Stomach (tissue), 9 donors: ENCODE results near the gene GPX1. TPM values are rescaled to one million over a fixed set of nuclear protein-coding genes. Genes with fewer than 3 reads are reported as not detected.
"Not testable (repeated sequence)": the region's sequence is repeated elsewhere in the genome, so short reads cannot be mapped to it uniquely, and the experiment has no call there.

Source experiments
- DNase-seq, 2 donors: peaks; one replicate each; pipeline versions ENCODE4 v3.0.0 to v3.0.0-alpha.2; 2013 to 2019
- H3K27ac ChIP-seq, 5 donors: fragments of 200-600 bp in 4 of 5; sonication (generic) in 4 of 5; one replicate each; pipeline ENCODE4 v1.5.1; 2013 to 2019; ENCODE audit warnings: mild to moderate bottlenecking in 1 of 5, moderate library complexity in 1 of 5
- H3K27me3 ChIP-seq, 3 donors: fragments of 200-600 bp; sonication (generic); one replicate each; pipeline ENCODE4 v1.5.1; 2017 to 2019; ENCODE audit warnings: mixed run types in 1 of 3
- H3K36me3 ChIP-seq, 4 donors: fragments of 200-600 bp; sonication (generic); 1 replicate in 3 of 4; 2 replicates in 1 of 4; pipeline ENCODE4 v1.5.1; 2016 to 2019
- H3K4me1 ChIP-seq, 4 donors: fragments of 200-600 bp; sonication (generic); one replicate each; pipeline ENCODE4 v1.5.1; 2016 to 2019
- H3K4me3 ChIP-seq, 4 donors: fragments of 200-600 bp; sonication (generic) in 3 of 4; one replicate each; pipeline ENCODE4 v1.5.1; 2016 to 2019; ENCODE audit warnings: mild to moderate bottlenecking in 1 of 4
- H3K9me3 ChIP-seq, 4 donors: fragments of 200-600 bp; sonication (generic); one replicate each; pipeline ENCODE4 v1.5.1; 2016 to 2019
- CTCF ChIP-seq, 7 experiments: fragments of 450-650 bp in 4 of 7; fragments of 200-600 bp in 3 of 7; sonication (generic) in 3 of 7; IDR thresholded peaks; one replicate each; pipeline ENCODE4 v1.5.1; 2016 to 2019; ENCODE audit warnings: antibody characterized with exemption in 7 of 7, control low read depth in 2 of 7, mild to moderate bottlenecking in 1 of 7
- EP300 ChIP-seq: sonication (generic); formaldehyde crosslinking; IDR thresholded peaks from one replicate; pipeline ENCODE4 v1.6.1; 2017; ENCODE audit warnings: antibody characterized with exemption
- POLR2A ChIP-seq, 4 donors: fragments of 450-650 bp; IDR thresholded peaks; one replicate each; pipeline ENCODE4 v1.6.1; 2016; ENCODE audit warnings: antibody characterized with exemption in 4 of 4, control low read depth in 2 of 4, mild to moderate bottlenecking in 1 of 4, moderate library complexity in 1 of 4
- POLR2AphosphoS5 ChIP-seq, 3 donors: sonication (generic); formaldehyde crosslinking; IDR thresholded peaks; one replicate each; pipeline ENCODE4 v1.6.1; 2016; ENCODE audit warnings: antibody characterized with exemption in 3 of 3
- WGBS, 5 donors: extraction: QIAGEN DNeasy Blood & Tissue Kit in 3 of 5; methylation state at CpG; one replicate each; pipeline versions ENCODE4 v1.1.5 to v1.1.7; 2013 to 2018; 5-methylcytosine and 5-hydroxymethylcytosine counted together
- intact Hi-C: fragments of 100-400 bp; cut with DNase I; formaldehyde crosslinking; loops from one replicate; pipeline ENCODE4 v1.15.1; 2023; ENCODE audit warnings: low total_unique reads
- polyA plus RNA-seq, 3 donors: library from polyadenylated mRNA; stranded (reverse); fragments of 200-250 nt; gene quantifications; one replicate each; pipeline ENCODE4 v1.2.3, GENCODE V29; 2013
- total RNA-seq, 5 donors: library from RNA; depleted of rRNA; stranded (reverse); fragments of >200 nt; gene quantifications; one replicate each; pipeline versions ENCODE4 v1.1.0 to v1.2.3, GENCODE V29; 2014 to 2016
- donor health status: healthy with polysubstance abuse.
- donor health status: Bipolar disorder and iron deficiency.
- donor health status: healthy.

GPX1 gene
- total and polyA plus RNA-seq, 8 donors: 58.4 to 452 (median 291) TPM

GRCh38 chr3:49358884-49359225 is 702 bp upstream of the GPX1 start:
- TF ChIP-seq EP300: no peak
- TF ChIP-seq CTCF (IDR thresholded peaks at IDR 0.05): no peak
- no peak for TF ChIP-seq POLR2A (IDR thresholded peaks at IDR 0.05)
- no peak for TF ChIP-seq POLR2AphosphoS5 (IDR thresholded peaks at IDR 0.05)
- peak overlapping the region; percentile 66 to 81 (median 73) for H3K4me3 ChIP-seq
- intact Hi-C loops: loop anchor here (10.0 kb wide), 1 partner anchor 86 kb away; no protein-coding TSS in a partner anchor
- DNase-seq: no peak
- peaks cover 20 to 50% (median 42%) of the 10 kb centered on the region in 4 donors for H3K4me1 ChIP-seq
- H3K36me3 ChIP-seq: peaks cover 42 to 67% (median 64%) of the 10 kb centered on the region in 4 donors
- no peaks in the 10 kb centered on the region for H3K9me3 ChIP-seq
- peak overlapping the region; percentile 88 to 98 (median 89) for H3K27ac ChIP-seq
- no peaks in the 10 kb centered on the region for H3K27me3 ChIP-seq
- 19 to 28% (median 24%) methylated on average over 3 of the region's 3 CpGs for WGBS, 5 donors

GRCh38 chr3:49357443-49358216 is 523 bp downstream of the GPX1 start:
- H3K36me3 ChIP-seq: peaks cover 30 to 54% (median 52%) of the 10 kb centered on the region in 4 donors
- intact Hi-C loops: loop anchor here (10.0 kb wide), 1 partner anchor 87 kb away; no protein-coding TSS in a partner anchor
- H3K4me1 ChIP-seq: peaks cover 20 to 44% (median 42%) of the 10 kb centered on the region in 4 donors
- peak; percentile 49 to 78 for DNase-seq
- 1 to 5% (median 4%) methylated on average over 31 to 63 of the region's 63 CpGs for WGBS, 5 donors
- peak overlapping the region; percentile 88 to 98 (median 89) for H3K27ac ChIP-seq
- H3K27me3 ChIP-seq, H3K9me3 ChIP-seq: not testable (repeated sequence)
- H3K4me3 ChIP-seq: peak overlapping the region; percentile 66 to 81 (median 73)

- 21 to 42% (median 37%) methylated on average over 9 to 10 of the region's 10 CpGs for WGBS, 5 donors
- intact Hi-C loops: loop anchor here (10.0 kb wide), 1 partner anchor 88 kb away; no protein-coding TSS in a partner anchor
- not testable (repeated sequence) for H3K27me3 ChIP-seq, H3K9me3 ChIP-seq, DNase-seq
- peaks cover 20 to 50% (median 44%) of the 10 kb centered on the region in 4 donors for H3K4me1 ChIP-seq
- peak overlapping the region; percentile 88 to 98 (median 89) for H3K27ac ChIP-seq
- H3K36me3 ChIP-seq: peaks cover 25 to 49% (median 46%) of the 10 kb centered on the region in 4 donors
- peak overlapping the region; percentile 66 to 81 (median 73) for H3K4me3 ChIP-seq
These were observed 1.1 kb downstream of the GPX1 start for GRCh38 chr3:49357095-49357442.

- H3K27ac ChIP-seq: peak overlapping the region; percentile 5 to 87 (median 71)
- peaks cover 16 to 52% (median 45%) of the 10 kb centered on the region in 4 donors for H3K4me1 ChIP-seq
- peaks cover 0 to 18% (median 15%) of the 10 kb centered on the region in 4 donors for H3K36me3 ChIP-seq
- intact Hi-C loops: loop anchor here (10.0 kb wide), 1 partner anchor 92 kb away; no protein-coding TSS in a partner anchor
- TF ChIP-seq CTCF (IDR thresholded peaks at IDR 0.05): no peak
- no peak for TF ChIP-seq EP300
- no peak for TF ChIP-seq POLR2AphosphoS5 (IDR thresholded peaks at IDR 0.05)
- no peak for TF ChIP-seq POLR2A (IDR thresholded peaks at IDR 0.05)
- no peaks in the 10 kb centered on the region for H3K27me3 ChIP-seq
- no peak overlapping the region for H3K4me3 ChIP-seq
- DNase-seq: no peak
- H3K9me3 ChIP-seq: no peaks in the 10 kb centered on the region
- WGBS, 5 donors: 81 to 91% (median 88%) methylated on average over 5 of the region's 5 CpGs
These were observed 5.2 kb downstream of the GPX1 start for GRCh38 chr3:49352890-49353421.

- DNase-seq: no peak
- intact Hi-C loops: loop anchor here (10.0 kb wide), 1 partner anchor 93 kb away; no protein-coding TSS in a partner anchor
- Histone ChIP-seq H3K27me3 (no peaks in the 10 kb centered on the region), H3K27ac (peak overlapping the region; percentile 44 to 87 (median 71)), H3K4me1 (peaks cover 15 to 50% (median 42%) of the 10 kb centered on the region in 4 donors), H3K4me3 (no peak overlapping the region), H3K36me3 (peaks cover 0 to 18% (median 15%) of the 10 kb centered on the region in 4 donors), H3K9me3 (no peaks in the 10 kb centered on the region)
- WGBS, 5 donors: 72 to 90% (median 83%) methylated on average over 2 of the region's 2 CpGs
- no peak for TF ChIP-seq CTCF (IDR thresholded peaks at IDR 0.05)
- no peak for TF ChIP-seq POLR2A (IDR thresholded peaks at IDR 0.05)
- no peak for TF ChIP-seq EP300
- TF ChIP-seq POLR2AphosphoS5 (IDR thresholded peaks at IDR 0.05): no peak
These were observed 5.9 kb downstream of the GPX1 start for GRCh38 chr3:49352281-49352680.
